CD14-positive monocyte (primary cell): Measurements from ENCODE around the gene OTOG. TPM values are rescaled to one million over a fixed set of nuclear protein-coding genes. Genes with fewer than 3 reads are reported as not detected.

Experiments used
- DNase-seq, 3 donors: peaks; one replicate each; pipeline ENCODE4 v3.0.0-alpha.2; 2011 to 2022
- H2AFZ ChIP-seq: 2 replicates; pipeline ENCODE4 v1.6.0; 2012; ENCODE audit warnings: mild to moderate bottlenecking, low read depth, low read length, inconsistent platforms; ENCODE audit not compliant: insufficient read depth, poor library complexity, severe bottlenecking
- H3K27ac ChIP-seq, 2 donors: 1 replicate in 1 of 2; 2 replicates in 1 of 2; pipeline ENCODE4 v1.5.1; 2012 to 2013; ENCODE audit warnings: low read length in 2 of 2, control low read depth in 1 of 2, inconsistent platforms in 1 of 2, low read depth in 1 of 2, mild to moderate bottlenecking in 1 of 2
- H3K27me3 ChIP-seq, 2 donors: one replicate each; pipeline versions ENCODE4 v1.6.0 to v1.6.1; 2011 to 2013; ENCODE audit warnings: low read length in 2 of 2; ENCODE audit not compliant: control insufficient read depth in 2 of 2, insufficient read depth in 2 of 2
- H3K36me3 ChIP-seq, 2 donors: replicated peaks in 1 of 2; 1 replicate in 1 of 2; 2 replicates in 1 of 2; pipeline versions ENCODE4 v1.5.1 to v1.6.1; 2012 to 2013; ENCODE audit warnings: low read length in 2 of 2, control low read depth in 1 of 2, inconsistent platforms in 1 of 2, mild to moderate bottlenecking in 1 of 2; ENCODE audit not compliant: insufficient read depth in 2 of 2, control insufficient read depth in 1 of 2
- H3K4me1 ChIP-seq, 2 donors: 1 replicate in 1 of 2; 2 replicates in 1 of 2; pipeline versions ENCODE4 v1.5.1 to v1.6.1; 2012 to 2013; ENCODE audit warnings: low read length in 2 of 2, control low read depth in 1 of 2, inconsistent platforms in 1 of 2, mild to moderate bottlenecking in 1 of 2, moderate library complexity in 1 of 2; ENCODE audit not compliant: insufficient read depth in 2 of 2, control insufficient read depth in 1 of 2
- H3K4me2 ChIP-seq: replicated peaks from 2 replicates; pipeline ENCODE3; 2012; ENCODE audit warnings: low read length, moderate library complexity, mild to moderate bottlenecking; ENCODE audit not compliant: poor library complexity, severe bottlenecking; ENCODE audit errors: extremely low read depth
- H3K4me3 ChIP-seq, 3 experiments: fragments of 200-600 bp in 1 of 3; sonication (generic) in 1 of 3; replicated peaks in 1 of 3; 1 replicate in 2 of 3; 2 replicates in 1 of 3; pipeline ENCODE4 v1.5.1; 2011 to 2013; ENCODE audit warnings: low read length in 3 of 3, mild to moderate bottlenecking in 3 of 3, control low read depth in 2 of 3, low read depth in 2 of 3, inconsistent platforms in 1 of 3, moderate library complexity in 1 of 3
- H3K79me2 ChIP-seq: 2 replicates; pipeline ENCODE4 v1.6.0; 2012; ENCODE audit warnings: mild to moderate bottlenecking, control low read depth, inconsistent platforms, low read length, moderate library complexity; ENCODE audit not compliant: insufficient read depth
- H3K9ac ChIP-seq: 2 replicates; pipeline ENCODE4 v1.6.0; 2017; ENCODE audit warnings: low read length, mild to moderate bottlenecking; ENCODE audit not compliant: insufficient read depth, poor library complexity, severe bottlenecking
- H3K9me3 ChIP-seq, 2 donors: replicated peaks in 1 of 2; 1 replicate in 1 of 2; 2 replicates in 1 of 2; pipeline versions ENCODE4 v1.5.1 to v1.6.1; 2012 to 2013; ENCODE audit warnings: low read length in 2 of 2, control low read depth in 1 of 2; ENCODE audit not compliant: control insufficient read depth in 1 of 2, insufficient read depth in 1 of 2
- H4K20me1 ChIP-seq: 2 replicates; pipeline ENCODE4 v1.6.0; 2012; ENCODE audit warnings: mild to moderate bottlenecking, low read length, control low read depth, moderate library complexity; ENCODE audit not compliant: insufficient read depth
- H3K27ac Mint-ChIP-seq, 7 donors: one replicate each; pipeline ENCODE4 v1.8.0; 2020; ENCODE audit warnings: mild to moderate bottlenecking in 7 of 7, mixed read lengths in 7 of 7, moderate library complexity in 6 of 7, inconsistent platforms in 2 of 7
- H3K27me3 Mint-ChIP-seq, 3 donors: one replicate each; pipeline ENCODE4 v1.8.0; 2021 to 2022; ENCODE audit warnings: low read depth in 3 of 3, mild to moderate bottlenecking in 3 of 3, mixed read lengths in 3 of 3, moderate library complexity in 3 of 3, inconsistent platforms in 1 of 3
- H3K36me3 Mint-ChIP-seq, 2 donors: one replicate each; pipeline ENCODE4 v1.8.0; 2020; ENCODE audit warnings: mixed read lengths in 2 of 2, inconsistent platforms in 1 of 2, mild to moderate bottlenecking in 1 of 2
- H3K4me1 Mint-ChIP-seq: one replicate; pipeline ENCODE4 v1.8.0; 2020; ENCODE audit warnings: mild to moderate bottlenecking, mixed read lengths
- H3K4me3 Mint-ChIP-seq, 2 donors: one replicate each; pipeline ENCODE4 v1.8.0; 2020; ENCODE audit warnings: mild to moderate bottlenecking in 2 of 2, mixed read lengths in 2 of 2, moderate library complexity in 1 of 2
- H3K9me3 Mint-ChIP-seq, 7 donors: one replicate each; pipeline ENCODE4 v1.8.0; 2020 to 2022; ENCODE audit warnings: mixed read lengths in 7 of 7, mild to moderate bottlenecking in 6 of 7, moderate library complexity in 6 of 7, inconsistent platforms in 2 of 7
- WGBS: methylation state at CpG from one replicate; pipeline ENCODE4 v1.1.5; 2013; ENCODE audit warnings: missing lambda C conversion rate; ENCODE audit not compliant: insufficient coverage; 5-methylcytosine and 5-hydroxymethylcytosine counted together
- intact Hi-C, 2 donors: fragments of 100-400 bp; cut with micrococcal nuclease; formaldehyde crosslinking; loops; one replicate each; pipeline versions ENCODE4 v1.15.0 to v1.15.1; 2023
- polyA plus RNA-seq, 3 donors: library from polyadenylated mRNA; depleted of rRNA in 1 of 3; unstranded in 2 of 3; stranded (reverse) in 1 of 3; fragments of 300-500 nt in 2 of 3; fragments of >200 nt in 1 of 3; fragmentation: Illumina TruSeq in 2 of 3; gene quantifications; 1 replicate in 2 of 3; 2 replicates in 1 of 3; pipeline ENCODE4 v1.2.3, GENCODE V29; 2012 to 2021
- TF ChIP-seq, protein P1 (sequence below): fragments of 200-600 bp; IDR thresholded peaks from one replicate; pipeline ENCODE4 v1.8.0; 2022; ENCODE audit warnings: antibody characterized with exemption, mild to moderate bottlenecking

The OTOG gene
- polyA plus RNA-seq, 3 donors: not detected

DNA sequence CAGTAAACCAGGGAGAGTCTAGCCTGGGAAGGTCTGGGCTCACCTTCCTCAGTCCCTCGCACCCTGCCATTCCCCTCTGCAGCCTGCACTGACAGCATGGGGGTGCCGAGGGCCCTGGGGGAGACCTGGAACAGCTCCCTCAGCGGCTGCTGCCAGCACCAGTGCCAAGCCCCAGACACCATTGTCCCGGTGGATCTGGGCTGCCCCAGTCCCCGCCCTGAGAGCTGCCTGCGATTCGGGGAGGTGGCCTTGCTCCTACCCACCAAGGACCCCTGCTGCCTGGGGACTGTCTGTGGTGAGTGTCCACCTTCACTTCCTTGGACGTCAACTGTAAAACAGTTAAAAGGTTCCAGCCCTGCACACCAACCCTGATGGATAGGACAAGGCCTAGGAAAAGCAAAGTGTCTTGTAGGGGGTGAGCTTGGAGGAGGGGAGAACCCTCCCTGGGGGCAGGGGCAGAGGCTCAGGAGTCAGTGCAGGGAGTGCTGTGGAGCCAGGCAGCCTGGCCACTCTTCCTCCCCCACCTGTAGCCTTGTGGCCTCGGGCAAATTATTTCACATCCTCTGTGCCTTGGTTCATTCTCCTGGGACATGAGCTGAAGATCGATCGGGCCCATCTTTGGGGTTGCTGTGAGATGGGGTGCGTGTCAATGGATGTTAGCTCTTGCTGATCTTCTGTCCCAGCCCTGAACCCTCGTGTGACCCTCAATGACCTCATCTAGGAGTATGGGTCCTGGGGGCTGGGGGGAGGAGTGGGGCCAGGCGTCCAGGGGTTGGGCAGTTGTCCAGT lies 87.1 kb downstream of the OTOG start:
- H3K4me1 ChIP-seq: no peaks in the 10 kb centered on the region
- TF ChIP-seq, protein P1, sequence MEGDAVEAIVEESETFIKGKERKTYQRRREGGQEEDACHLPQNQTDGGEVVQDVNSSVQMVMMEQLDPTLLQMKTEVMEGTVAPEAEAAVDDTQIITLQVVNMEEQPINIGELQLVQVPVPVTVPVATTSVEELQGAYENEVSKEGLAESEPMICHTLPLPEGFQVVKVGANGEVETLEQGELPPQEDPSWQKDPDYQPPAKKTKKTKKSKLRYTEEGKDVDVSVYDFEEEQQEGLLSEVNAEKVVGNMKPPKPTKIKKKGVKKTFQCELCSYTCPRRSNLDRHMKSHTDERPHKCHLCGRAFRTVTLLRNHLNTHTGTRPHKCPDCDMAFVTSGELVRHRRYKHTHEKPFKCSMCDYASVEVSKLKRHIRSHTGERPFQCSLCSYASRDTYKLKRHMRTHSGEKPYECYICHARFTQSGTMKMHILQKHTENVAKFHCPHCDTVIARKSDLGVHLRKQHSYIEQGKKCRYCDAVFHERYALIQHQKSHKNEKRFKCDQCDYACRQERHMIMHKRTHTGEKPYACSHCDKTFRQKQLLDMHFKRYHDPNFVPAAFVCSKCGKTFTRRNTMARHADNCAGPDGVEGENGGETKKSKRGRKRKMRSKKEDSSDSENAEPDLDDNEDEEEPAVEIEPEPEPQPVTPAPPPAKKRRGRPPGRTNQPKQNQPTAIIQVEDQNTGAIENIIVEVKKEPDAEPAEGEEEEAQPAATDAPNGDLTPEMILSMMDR: no peak
- no peaks in the 10 kb centered on the region for H4K20me1 ChIP-seq
- H3K36me3 Mint-ChIP-seq: no peaks in the 10 kb centered on the region
- no peak overlapping the region for H3K4me3 Mint-ChIP-seq
- no peak overlapping the region for H2AFZ ChIP-seq
- DNase-seq: no peak
- WGBS: 87% methylated on average over 10 of the region's 14 CpGs
- no peak overlapping the region for H3K9ac ChIP-seq
- H3K9me3 ChIP-seq: no peaks in the 10 kb centered on the region
- H3K79me2 ChIP-seq: no peaks in the 10 kb centered on the region
- no peak overlapping the region for H3K4me2 ChIP-seq
- H3K27me3 ChIP-seq: no peaks in the 10 kb centered on the region
- intact Hi-C loops: no loop called here
- no peaks in the 10 kb centered on the region for H3K4me1 Mint-ChIP-seq
- no peak overlapping the region for H3K27ac ChIP-seq
- no peak overlapping the region for H3K4me3 ChIP-seq
- no peaks in the 10 kb centered on the region for H3K36me3 ChIP-seq
- H3K27ac Mint-ChIP-seq: no peak overlapping the region
- H3K9me3 Mint-ChIP-seq: no peaks in the 10 kb centered on the region
- no peaks in the 10 kb centered on the region for H3K27me3 Mint-ChIP-seq

DNA sequence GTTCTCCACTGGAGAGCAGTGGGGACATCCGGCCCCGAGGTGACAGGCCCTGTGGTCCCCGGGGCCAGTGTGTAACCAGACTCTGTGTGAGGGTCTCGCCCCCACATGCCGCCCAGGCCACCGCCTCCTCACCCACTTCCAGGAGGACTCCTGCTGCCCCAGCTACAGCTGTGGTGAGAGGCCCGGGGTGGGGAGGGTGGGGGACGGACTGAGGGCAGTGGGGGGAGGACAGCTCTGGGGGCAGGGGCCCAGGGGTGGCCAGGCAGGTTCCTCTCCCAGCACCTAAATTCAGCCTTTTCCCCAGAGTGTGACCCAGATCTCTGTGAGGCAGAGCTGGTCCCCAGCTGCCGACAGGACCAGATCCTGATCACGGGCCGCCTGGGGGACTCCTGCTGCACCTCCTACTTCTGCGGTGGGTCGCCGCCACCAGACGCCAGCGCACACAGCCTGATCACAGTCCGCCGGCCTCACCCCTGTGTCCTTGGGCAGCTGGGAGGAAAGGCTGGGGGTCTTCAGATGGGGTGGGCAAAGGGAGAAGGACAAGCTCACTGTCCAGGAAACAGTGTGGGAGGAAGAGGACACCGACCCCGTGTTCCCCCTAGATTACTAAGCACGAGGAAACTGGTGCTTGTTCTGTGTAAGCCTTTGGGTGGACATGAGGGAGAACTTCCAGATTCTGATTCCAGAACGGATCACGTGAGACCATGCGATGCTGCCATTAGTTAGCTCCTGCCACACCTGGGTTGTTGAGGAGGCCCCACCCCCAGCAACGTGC lies 87.9 kb downstream of the OTOG start:
- no peaks in the 10 kb centered on the region for H3K4me1 Mint-ChIP-seq
- no peak overlapping the region for H3K4me2 ChIP-seq
- intact Hi-C loops: no loop called here
- H3K36me3 ChIP-seq: no peaks in the 10 kb centered on the region
- H3K4me1 ChIP-seq: no peaks in the 10 kb centered on the region
- H3K4me3 Mint-ChIP-seq: no peak overlapping the region
- 90% methylated on average over 18 of the region's 25 CpGs for WGBS
- no peaks in the 10 kb centered on the region for H4K20me1 ChIP-seq
- TF ChIP-seq, protein P1: no peak
- H3K27me3 Mint-ChIP-seq: peaks cover 0 to 2% (median 0%) of the 10 kb centered on the region in 3 donors
- H3K27me3 ChIP-seq: no peaks in the 10 kb centered on the region
- H3K9me3 ChIP-seq: no peaks in the 10 kb centered on the region
- H3K27ac ChIP-seq: no peak overlapping the region
- no peak for DNase-seq
- no peak overlapping the region for H3K4me3 ChIP-seq
- no peak overlapping the region for H3K27ac Mint-ChIP-seq
- no peak overlapping the region for H3K9ac ChIP-seq
- H3K9me3 Mint-ChIP-seq: no peaks in the 10 kb centered on the region
- no peaks in the 10 kb centered on the region for H3K36me3 Mint-ChIP-seq
- no peaks in the 10 kb centered on the region for H3K79me2 ChIP-seq
- no peak overlapping the region for H2AFZ ChIP-seq
